H1 (cell line): Measurements from ENCODE around the gene DDR2.

Experiments
- CTCF ChIP-seq, 3 experiments: IDR thresholded peaks; 1 replicate in 2 of 3; 2 replicates in 1 of 3; pipeline versions ENCODE4 v1.5.1 to v1.6.1; 2011; ENCODE audit warnings: low read length in 3 of 3, mild to moderate bottlenecking in 3 of 3, inconsistent platforms in 2 of 3, low read depth in 1 of 3, moderate library complexity in 1 of 3; ENCODE audit not compliant: insufficient read depth in 1 of 3; ENCODE audit errors: control extremely low read depth in 1 of 3
- KDM1A ChIP-seq: fragments of 200-600, 300-600 bp; sonication (generic); IDR thresholded peaks from 2 replicates; pipeline ENCODE4 v1.7.1; 2016; ENCODE audit warnings: mild to moderate bottlenecking, low read length, borderline replicate concordance

- TF ChIP-seq CTCF (IDR thresholded peaks at IDR 0.05; ENCODE audit: control extremely low read depth in 1 of 3, insufficient read depth in 1 of 3, low read depth in 1 of 3, low read length in 3 of 3) = no peak
- no peak for TF ChIP-seq KDM1A
Observed at GRCh38 chr1:162619076-162619475, 13.2 kb upstream of the DDR2 start.
